ENCODE data around the gene MYOG. TPM values are rescaled to one million over a fixed set of nuclear protein-coding genes. Genes with fewer than 3 reads are reported as not detected.

The MYOG gene
- total RNA-seq, 2 experiments from 2014 or later, result not detected

GRCh38 chr1:203075236-203076030 lies 10.4 kb downstream of the MYOG start:
- ATAC-seq (peak; percentile 74), DNase-seq (peak; percentile 28)
- CTCF ChIA-PET, result no interaction called here
- intact Hi-C loops (cut with DNase I, micrococcal nuclease), result no loop called here
- Mint-ChIP-seq H3K4me1 (peaks cover 5% of the 10 kb centered on the region), H3K36me3 (ENCODE audit: low read depth) (peaks cover 9% of the 10 kb centered on the region), H3K4me3 (no peak overlapping the region), H3K27me3 (peaks cover 44% of the 10 kb centered on the region), H3K9me3 (ENCODE audit: low read depth) (no peaks in the 10 kb centered on the region), H3K27ac (no peak overlapping the region)
- POLR2A ChIA-PET, result no interaction called here

- Mint-ChIP-seq H3K9me3 (ENCODE audit: low read depth) (no peaks in the 10 kb centered on the region), H3K4me3 (no peak overlapping the region), H3K27ac (no peak overlapping the region), H3K4me1 (peaks cover 5% of the 10 kb centered on the region), H3K36me3 (ENCODE audit: low read depth) (peaks cover 9% of the 10 kb centered on the region), H3K27me3 (peaks cover 44% of the 10 kb centered on the region)
- ATAC-seq, result no peak
- ChIA-PET CTCF (interaction anchor here (0.9 kb wide), 1 partner anchor 25 kb away, joined by 3 read pairs; no protein-coding TSS in a partner anchor), POLR2A (no interaction called here)
- intact Hi-C loops (cut with DNase I, micrococcal nuclease), result no loop called here
- no peak for DNase-seq
Observed at GRCh38 chr1:203074610-203075009, 11.2 kb downstream of the MYOG start.

GRCh38 chr1:203073469-203073868 lies 12.3 kb downstream of the MYOG start:
- POLR2A ChIA-PET, result no interaction called here
- Mint-ChIP-seq H3K4me1 (peaks cover 5% of the 10 kb centered on the region), H3K9me3 (ENCODE audit: low read depth) (no peaks in the 10 kb centered on the region), H3K27me3 (peaks cover 41% of the 10 kb centered on the region), H3K27ac (no peak overlapping the region), H3K4me3 (no peak overlapping the region), H3K36me3 (ENCODE audit: low read depth) (peaks cover 9% of the 10 kb centered on the region)
- ATAC-seq, result no peak
- intact Hi-C loops (cut with DNase I, micrococcal nuclease), result no loop called here
- no peak for DNase-seq
- CTCF ChIA-PET, result no interaction called here

- ChIA-PET POLR2A (no interaction called here), CTCF (no interaction called here)
- H3K9me3 Mint-ChIP-seq (ENCODE audit: low read depth), result no peaks in the 10 kb centered on the region
- no peak overlapping the region for H3K27ac Mint-ChIP-seq
- H3K4me1 Mint-ChIP-seq, result peaks cover 5% of the 10 kb centered on the region
- peaks cover 38% of the 10 kb centered on the region for H3K27me3 Mint-ChIP-seq
- intact Hi-C loops (cut with DNase I, micrococcal nuclease), result no loop called here
- no peak for DNase-seq
- ATAC-seq, result no peak
- peaks cover 9% of the 10 kb centered on the region for H3K36me3 Mint-ChIP-seq (ENCODE audit: low read depth)
- no peak overlapping the region for H3K4me3 Mint-ChIP-seq
Observed at GRCh38 chr1:203072911-203073310, 12.9 kb downstream of the MYOG start.

- H3K27me3 Mint-ChIP-seq, result peaks cover 32% of the 10 kb centered on the region
- H3K27ac Mint-ChIP-seq, result no peak overlapping the region
- H3K36me3 Mint-ChIP-seq (ENCODE audit: low read depth), result peaks cover 9% of the 10 kb centered on the region
- H3K4me1 Mint-ChIP-seq, result peaks cover 5% of the 10 kb centered on the region
- intact Hi-C loops (cut with DNase I, micrococcal nuclease), result no loop called here
- H3K4me3 Mint-ChIP-seq, result no peak overlapping the region
- ChIA-PET CTCF (interaction anchor here (0.8 kb wide), 1 partner anchor 13 kb away, joined by 3 read pairs; no protein-coding TSS in a partner anchor), POLR2A (no interaction called here)
- ATAC-seq, result no peak
- DNase-seq, result no peak
- H3K9me3 Mint-ChIP-seq (ENCODE audit: low read depth), result no peaks in the 10 kb centered on the region
Observed at GRCh38 chr1:203072002-203072602, 13.7 kb downstream of the MYOG start.

GRCh38 chr1:203069030-203069747 lies 16.6 kb downstream of the MYOG start:
- POLR2A ChIA-PET, result interaction anchor here (0.6 kb wide), 1 partner anchor 1538 kb away, joined by 3 read pairs; no protein-coding TSS in a partner anchor
- Mint-ChIP-seq H3K9me3 (ENCODE audit: low read depth) (no peaks in the 10 kb centered on the region), H3K27ac (no peak overlapping the region), H3K4me1 (no peaks in the 10 kb centered on the region), H3K36me3 (ENCODE audit: low read depth) (peaks cover 7% of the 10 kb centered on the region), H3K27me3 (peaks cover 14% of the 10 kb centered on the region), H3K4me3 (no peak overlapping the region)
- CTCF ChIA-PET, result no interaction called here
- intact Hi-C loops (cut with DNase I, micrococcal nuclease), result no loop called here
- DNase-seq, result no peak
- ATAC-seq, result no peak

GRCh38 chr1:203066965-203067364 lies 18.8 kb downstream of the MYOG start:
- DNase-seq, result no peak
- no peak overlapping the region for H3K4me3 Mint-ChIP-seq
- H3K36me3 Mint-ChIP-seq (ENCODE audit: low read depth), result peaks cover 4% of the 10 kb centered on the region
- ChIA-PET CTCF (interaction anchor here (0.6 to 2.7 kb wide), 2 partner anchors 14 to 65 kb away, joined by 3 to 8 read pairs; no protein-coding TSS in a partner anchor), POLR2A (no interaction called here)
- no peak for ATAC-seq
- intact Hi-C loops (cut with DNase I, micrococcal nuclease), result no loop called here
- H3K27me3 Mint-ChIP-seq, result no peaks in the 10 kb centered on the region
- H3K4me1 Mint-ChIP-seq, result no peaks in the 10 kb centered on the region
- no peaks in the 10 kb centered on the region for H3K9me3 Mint-ChIP-seq (ENCODE audit: low read depth)
- no peak overlapping the region for H3K27ac Mint-ChIP-seq

- Mint-ChIP-seq H3K4me1 (no peaks in the 10 kb centered on the region), H3K4me3 (no peak overlapping the region), H3K9me3 (ENCODE audit: low read depth) (no peaks in the 10 kb centered on the region), H3K27ac (no peak overlapping the region), H3K36me3 (ENCODE audit: low read depth) (no peaks in the 10 kb centered on the region), H3K27me3 (no peaks in the 10 kb centered on the region)
- ATAC-seq (no peak), DNase-seq (no peak)
- intact Hi-C loops (cut with DNase I, micrococcal nuclease), result no loop called here
- POLR2A ChIA-PET, result no interaction called here
- CTCF ChIA-PET, result interaction anchor here (0.6 to 2.7 kb wide), 4 partner anchors 13 to 124 kb away, joined by 3 to 8 read pairs (median 4); no protein-coding TSS in a partner anchor
Observed at GRCh38 chr1:203065986-203066385, 19.8 kb downstream of the MYOG start.

GRCh38 chr1:203065191-203065590 lies 20.6 kb downstream of the MYOG start:
- Mint-ChIP-seq H3K4me3 (no peak overlapping the region), H3K27ac (no peak overlapping the region), H3K4me1 (no peaks in the 10 kb centered on the region), H3K27me3 (no peaks in the 10 kb centered on the region), H3K9me3 (ENCODE audit: low read depth) (no peaks in the 10 kb centered on the region), H3K36me3 (ENCODE audit: low read depth) (no peaks in the 10 kb centered on the region)
- CTCF ChIA-PET, result interaction anchor here (1.3 to 2.7 kb wide), 2 partner anchors 12 to 24 kb away, joined by 3 to 8 read pairs; no protein-coding TSS in a partner anchor
- POLR2A ChIA-PET, result no interaction called here
- intact Hi-C loops (cut with DNase I, micrococcal nuclease), result no loop called here
- ATAC-seq (no peak), DNase-seq (no peak)

- Mint-ChIP-seq H3K36me3 (ENCODE audit: low read depth) (no peaks in the 10 kb centered on the region), H3K4me1 (no peaks in the 10 kb centered on the region), H3K27ac (no peak overlapping the region), H3K4me3 (no peak overlapping the region), H3K9me3 (ENCODE audit: low read depth) (no peaks in the 10 kb centered on the region), H3K27me3 (no peaks in the 10 kb centered on the region)
- no peak for DNase-seq
- CTCF ChIA-PET, result interaction anchor here (1.2 kb wide), 1 partner anchor 109 kb away, joined by 3 read pairs; no protein-coding TSS in a partner anchor
- POLR2A ChIA-PET, result no interaction called here
- ATAC-seq, result no peak
- intact Hi-C loops (cut with DNase I, micrococcal nuclease), result no loop called here
Observed at GRCh38 chr1:203063287-203063686, 22.5 kb downstream of the MYOG start.

- H3K9me3 Mint-ChIP-seq (ENCODE audit: low read depth), result no peaks in the 10 kb centered on the region
- no peak overlapping the region for H3K27ac Mint-ChIP-seq
- intact Hi-C loops (cut with DNase I, micrococcal nuclease), result no loop called here
- CTCF ChIA-PET, result no interaction called here
- DNase-seq (no peak), ATAC-seq (no peak)
- no peaks in the 10 kb centered on the region for H3K4me1 Mint-ChIP-seq
- peaks cover 3% of the 10 kb centered on the region for H3K27me3 Mint-ChIP-seq
- POLR2A ChIA-PET, result no interaction called here
- H3K4me3 Mint-ChIP-seq, result no peak overlapping the region
- peaks cover 3% of the 10 kb centered on the region for H3K36me3 Mint-ChIP-seq (ENCODE audit: low read depth)
Observed at GRCh38 chr1:203060115-203060514, 25.7 kb downstream of the MYOG start.

Measured in activated CD4-positive, alpha-beta T cell treated with anti-CD3 and anti-CD28 coated beads for 36 hours (primary cell).